GM12878 (cell line): ENCODE measurements around the gene ABCC1.

Source experiments
- EP300 ChIP-seq, 2 experiments: fragments of 150-350 bp in 1 of 2; IDR thresholded peaks; 2 replicates each; pipeline ENCODE4 v1.6.1; 2011 to 2012; ENCODE audit warnings: low read depth in 2 of 2, low read length in 2 of 2, borderline replicate concordance in 1 of 2, improper control_type of control experiment in 1 of 2, inconsistent platforms in 1 of 2; ENCODE audit not compliant: control insufficient read depth in 1 of 2
- NFYA ChIP-seq: IDR thresholded peaks from 2 replicates; pipeline ENCODE4 v1.6.1; 2011; ENCODE audit warnings: low read depth, mild to moderate bottlenecking, low read length, improper control_type of control experiment, borderline replicate concordance
- TAF1 ChIP-seq: IDR thresholded peaks from 2 replicates; pipeline ENCODE4 v1.6.1; 2011; ENCODE audit warnings: mild to moderate bottlenecking, low read depth, low read length, borderline replicate concordance
- TF ChIP-seq, protein P1 (sequence below), 3 experiments: IDR thresholded peaks in 2 of 3; conservative IDR thresholded peaks in 1 of 3; 2 replicates each; pipeline ENCODE4 v1.5.1; 2011; ENCODE audit warnings: low read depth in 3 of 3, low read length in 3 of 3, mild to moderate bottlenecking in 3 of 3, control low read depth in 2 of 3, moderate library complexity in 2 of 3, inconsistent platforms in 1 of 3, mixed read lengths in 1 of 3; ENCODE audit not compliant: control insufficient read depth in 2 of 3, insufficient read depth in 1 of 3; ENCODE audit errors: extremely low read depth in 1 of 3

DNA sequence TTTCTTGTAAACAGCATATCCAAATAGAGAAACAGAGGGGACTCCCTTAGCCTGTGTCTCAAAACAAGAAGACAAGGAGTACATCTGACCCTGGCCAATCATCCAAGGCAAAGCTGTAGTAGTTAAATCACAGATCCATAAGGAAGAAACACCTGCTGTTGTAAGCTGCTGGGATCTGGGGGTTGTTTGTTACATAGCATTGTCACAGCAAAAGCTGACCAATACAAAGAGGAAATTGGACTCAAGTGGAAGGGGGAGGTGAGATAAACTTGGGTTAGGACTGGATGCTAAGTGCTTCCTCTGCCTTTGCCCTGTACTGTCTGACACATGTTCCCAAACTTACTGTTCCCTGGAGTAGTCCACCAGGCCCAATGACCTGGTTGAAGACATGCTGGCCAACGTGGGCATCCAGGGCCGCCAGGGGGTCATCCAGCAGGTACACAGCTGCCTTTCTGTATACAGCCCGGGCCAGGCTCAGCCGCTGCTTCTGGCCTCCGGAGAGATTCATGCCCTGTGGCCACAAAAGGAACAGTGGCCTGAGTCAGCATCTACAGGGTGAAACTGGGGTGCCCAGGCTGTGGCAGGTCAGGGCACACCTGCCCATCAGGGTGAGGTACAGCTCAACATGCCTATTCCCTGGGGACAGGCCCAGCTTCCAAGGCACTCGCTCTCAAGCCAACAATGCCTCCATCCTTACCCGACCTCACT lies 229.2 kb downstream of the ABCC1 start:
- no peak for TF ChIP-seq EP300 (IDR thresholded peaks at IDR 0.05; ENCODE audit: borderline replicate concordance in 1 of 2, control insufficient read depth in 1 of 2, low read depth in 2 of 2, low read length in 2 of 2)
- TF ChIP-seq, protein P1, sequence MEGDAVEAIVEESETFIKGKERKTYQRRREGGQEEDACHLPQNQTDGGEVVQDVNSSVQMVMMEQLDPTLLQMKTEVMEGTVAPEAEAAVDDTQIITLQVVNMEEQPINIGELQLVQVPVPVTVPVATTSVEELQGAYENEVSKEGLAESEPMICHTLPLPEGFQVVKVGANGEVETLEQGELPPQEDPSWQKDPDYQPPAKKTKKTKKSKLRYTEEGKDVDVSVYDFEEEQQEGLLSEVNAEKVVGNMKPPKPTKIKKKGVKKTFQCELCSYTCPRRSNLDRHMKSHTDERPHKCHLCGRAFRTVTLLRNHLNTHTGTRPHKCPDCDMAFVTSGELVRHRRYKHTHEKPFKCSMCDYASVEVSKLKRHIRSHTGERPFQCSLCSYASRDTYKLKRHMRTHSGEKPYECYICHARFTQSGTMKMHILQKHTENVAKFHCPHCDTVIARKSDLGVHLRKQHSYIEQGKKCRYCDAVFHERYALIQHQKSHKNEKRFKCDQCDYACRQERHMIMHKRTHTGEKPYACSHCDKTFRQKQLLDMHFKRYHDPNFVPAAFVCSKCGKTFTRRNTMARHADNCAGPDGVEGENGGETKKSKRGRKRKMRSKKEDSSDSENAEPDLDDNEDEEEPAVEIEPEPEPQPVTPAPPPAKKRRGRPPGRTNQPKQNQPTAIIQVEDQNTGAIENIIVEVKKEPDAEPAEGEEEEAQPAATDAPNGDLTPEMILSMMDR (IDR thresholded peaks at IDR 0.05 in 2 of 3, conservative IDR thresholded peaks at IDR 0.05 in 1 of 3; ENCODE audit: control insufficient read depth in 2 of 3, extremely low read depth in 1 of 3, insufficient read depth in 1 of 3, low read depth in 3 of 3, low read length in 3 of 3) = no peak
- TF ChIP-seq TAF1 = no peak
- no peak for TF ChIP-seq NFYA
